ENCODE measurements around the gene SKIL.

GRCh38 chr3:170387950-170388349 lies 30.4 kb downstream of the SKIL start:
- TF ChIP-seq, protein P1, sequence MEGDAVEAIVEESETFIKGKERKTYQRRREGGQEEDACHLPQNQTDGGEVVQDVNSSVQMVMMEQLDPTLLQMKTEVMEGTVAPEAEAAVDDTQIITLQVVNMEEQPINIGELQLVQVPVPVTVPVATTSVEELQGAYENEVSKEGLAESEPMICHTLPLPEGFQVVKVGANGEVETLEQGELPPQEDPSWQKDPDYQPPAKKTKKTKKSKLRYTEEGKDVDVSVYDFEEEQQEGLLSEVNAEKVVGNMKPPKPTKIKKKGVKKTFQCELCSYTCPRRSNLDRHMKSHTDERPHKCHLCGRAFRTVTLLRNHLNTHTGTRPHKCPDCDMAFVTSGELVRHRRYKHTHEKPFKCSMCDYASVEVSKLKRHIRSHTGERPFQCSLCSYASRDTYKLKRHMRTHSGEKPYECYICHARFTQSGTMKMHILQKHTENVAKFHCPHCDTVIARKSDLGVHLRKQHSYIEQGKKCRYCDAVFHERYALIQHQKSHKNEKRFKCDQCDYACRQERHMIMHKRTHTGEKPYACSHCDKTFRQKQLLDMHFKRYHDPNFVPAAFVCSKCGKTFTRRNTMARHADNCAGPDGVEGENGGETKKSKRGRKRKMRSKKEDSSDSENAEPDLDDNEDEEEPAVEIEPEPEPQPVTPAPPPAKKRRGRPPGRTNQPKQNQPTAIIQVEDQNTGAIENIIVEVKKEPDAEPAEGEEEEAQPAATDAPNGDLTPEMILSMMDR (IDR thresholded peaks at IDR 0.05), result no peak
- no peak for TF ChIP-seq POLR2A (IDR thresholded peaks at IDR 0.05)
- TF ChIP-seq EP300 (IDR thresholded peaks at IDR 0.05), result no peak
- TF ChIP-seq POLR2AphosphoS5 (IDR thresholded peaks at IDR 0.05), result no peak

All from stomach (tissue), 4 donors.